IPS-18a (cell line): ENCODE results near the gene DHCR24.

Experiments
- H3K27ac ChIP-seq: one replicate; pipeline ENCODE4 v1.5.1; 2013; ENCODE audit warnings: low read length
- H3K27me3 ChIP-seq: one replicate; pipeline ENCODE4 v1.6.1; 2013; ENCODE audit warnings: mild to moderate bottlenecking, low read length; ENCODE audit not compliant: control insufficient read depth, insufficient read depth
- H3K36me3 ChIP-seq: one replicate; pipeline ENCODE4 v1.6.1; 2013; ENCODE audit warnings: low read depth, low read length; ENCODE audit not compliant: control insufficient read depth
- H3K4me1 ChIP-seq: one replicate; pipeline ENCODE4 v1.6.1; 2013; ENCODE audit warnings: low read depth, low read length; ENCODE audit not compliant: control insufficient read depth
- H3K4me3 ChIP-seq: one replicate; pipeline ENCODE4 v1.5.1; 2013; ENCODE audit warnings: low read length
- H3K9ac ChIP-seq: one replicate; pipeline ENCODE4 v1.6.1; 2013; ENCODE audit warnings: mild to moderate bottlenecking, low read length, moderate library complexity
- H3K9me3 ChIP-seq: one replicate; pipeline ENCODE4 v1.6.1; 2013; ENCODE audit warnings: low read depth, low read length; ENCODE audit not compliant: control insufficient read depth

DHCR24 gene

DNA sequence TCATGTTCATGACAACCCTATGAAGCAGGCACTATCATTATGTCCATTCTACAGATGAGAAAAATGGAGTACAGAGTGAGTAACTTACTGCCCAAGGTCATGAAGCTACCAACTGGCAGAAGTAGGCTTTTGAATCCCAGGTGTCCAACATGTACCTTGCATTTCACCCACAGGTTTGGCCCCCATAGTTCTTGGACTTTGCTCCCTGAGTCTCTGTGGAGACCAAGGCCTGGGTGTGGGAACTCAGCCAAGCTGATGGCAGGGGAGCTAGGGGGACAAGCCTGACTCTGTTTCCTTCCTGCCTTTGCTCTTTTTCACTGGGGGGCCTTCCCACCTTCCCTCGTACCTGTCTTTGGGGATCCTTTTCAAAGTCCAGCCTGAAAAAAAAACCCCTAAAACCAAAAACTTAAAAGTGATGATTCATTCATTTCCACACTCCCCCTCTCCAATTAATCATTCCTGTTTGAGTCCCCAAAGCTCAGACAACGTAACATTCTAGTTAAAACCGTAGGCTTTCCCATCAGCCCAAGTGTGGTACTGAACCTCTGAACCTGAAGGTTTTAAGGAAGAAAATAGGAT lies 77.4 kb downstream of the DHCR24 start:
- Histone ChIP-seq H3K9me3 (no peaks in the 10 kb centered on the region), H3K27me3 (no peaks in the 10 kb centered on the region), H3K9ac (no peak overlapping the region)

GRCh38 chr1:54808443-54809207 lies 78.4 kb downstream of the DHCR24 start:
- Histone ChIP-seq H3K36me3 (no peaks in the 10 kb centered on the region), H3K27me3 (no peaks in the 10 kb centered on the region), H3K9me3 (no peaks in the 10 kb centered on the region), H3K9ac (no peak overlapping the region), H3K27ac (no peak overlapping the region), H3K4me1 (peaks cover 17% of the 10 kb centered on the region), H3K4me3 (no peak overlapping the region)

More for the DNA sequence above, 77.4 kb downstream of the DHCR24 start:
- Histone ChIP-seq H3K36me3 (no peaks in the 10 kb centered on the region), H3K4me1 (peaks cover 26% of the 10 kb centered on the region), H3K27ac (no peak overlapping the region), H3K4me3 (no peak overlapping the region)

- Histone ChIP-seq H3K9me3 (no peaks in the 10 kb centered on the region), H3K27ac (no peak overlapping the region), H3K4me1 (peaks cover 9% of the 10 kb centered on the region), H3K9ac (no peak overlapping the region), H3K27me3 (no peaks in the 10 kb centered on the region), H3K36me3 (no peaks in the 10 kb centered on the region), H3K4me3 (no peak overlapping the region)
These were observed 79.2 kb downstream of the DHCR24 start for GRCh38 chr1:54807756-54808155.

GRCh38 chr1:54806931-54807611 lies 79.9 kb downstream of the DHCR24 start:
- H3K9me3 ChIP-seq, result no peaks in the 10 kb centered on the region
- no peaks in the 10 kb centered on the region for H3K27me3 ChIP-seq
- peaks cover 3% of the 10 kb centered on the region for H3K4me1 ChIP-seq
- no peak overlapping the region for H3K4me3 ChIP-seq
- no peaks in the 10 kb centered on the region for H3K36me3 ChIP-seq
- H3K9ac ChIP-seq, result no peak overlapping the region
- H3K27ac ChIP-seq, result no peak overlapping the region

- Histone ChIP-seq H3K36me3 (no peaks in the 10 kb centered on the region), H3K9me3 (no peaks in the 10 kb centered on the region), H3K9ac (no peak overlapping the region), H3K27me3 (no peaks in the 10 kb centered on the region), H3K4me1 (peaks cover 3% of the 10 kb centered on the region), H3K27ac (no peak overlapping the region), H3K4me3 (no peak overlapping the region)
These were observed 81.0 kb downstream of the DHCR24 start for GRCh38 chr1:54805981-54806381.

DNA sequence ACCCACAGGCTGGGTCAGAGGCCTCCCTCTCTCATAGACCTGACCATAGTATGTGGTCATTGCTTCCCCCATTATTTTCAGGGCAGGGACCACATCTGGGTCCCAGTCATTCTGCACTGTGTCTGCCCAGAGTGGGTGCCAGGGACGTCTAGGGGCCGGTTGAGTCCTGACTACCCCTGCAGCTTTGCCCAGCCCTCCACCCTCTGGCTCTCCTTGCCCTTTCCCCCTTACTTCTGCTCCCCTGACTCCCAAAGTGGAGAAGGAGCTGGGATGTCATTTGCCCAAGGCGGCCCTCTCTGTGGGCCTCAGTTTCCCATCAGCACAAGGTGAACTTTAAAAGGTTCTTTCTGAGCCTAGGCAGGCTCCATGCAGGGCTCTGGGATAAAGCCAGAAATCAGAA lies 81.5 kb downstream of the DHCR24 start:
- no peaks in the 10 kb centered on the region for H3K27me3 ChIP-seq
- no peak overlapping the region for H3K4me3 ChIP-seq
- no peak overlapping the region for H3K9ac ChIP-seq
- peaks cover 3% of the 10 kb centered on the region for H3K4me1 ChIP-seq
- H3K36me3 ChIP-seq, result no peaks in the 10 kb centered on the region
- no peak overlapping the region for H3K27ac ChIP-seq
- no peaks in the 10 kb centered on the region for H3K9me3 ChIP-seq

DNA sequence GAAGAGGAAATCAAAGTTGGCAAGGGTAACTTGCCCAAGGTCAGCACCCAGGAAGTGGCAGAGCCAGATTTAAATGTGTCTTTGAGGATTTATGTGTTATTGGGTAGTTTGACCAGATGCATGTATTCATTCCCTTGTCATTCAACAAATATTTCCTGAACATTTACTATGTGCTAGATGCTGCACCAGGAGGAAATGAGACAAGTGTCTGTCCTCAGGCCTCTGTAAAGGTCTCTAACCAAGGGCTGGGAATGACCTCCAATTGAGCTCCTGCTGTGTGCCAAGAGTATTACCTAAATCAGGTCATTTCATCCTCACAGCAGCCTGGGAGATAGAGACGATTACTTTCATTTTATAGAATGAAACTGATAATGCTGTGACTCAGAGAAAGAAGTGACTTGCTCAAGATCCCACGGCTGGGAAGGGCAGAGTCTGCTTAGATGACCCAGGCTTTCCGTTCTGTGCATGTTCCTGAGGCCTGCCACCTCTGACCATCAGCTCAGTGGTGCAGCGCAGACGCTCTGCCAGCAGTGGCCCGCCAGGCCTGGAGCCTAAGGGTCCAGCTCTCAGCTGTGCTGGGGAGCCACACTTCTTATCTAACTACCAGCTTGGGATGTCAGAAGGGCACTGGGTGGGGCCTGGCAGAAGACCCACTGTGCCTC lies 82.4 kb downstream of the DHCR24 start:
- Histone ChIP-seq H3K4me3 (no peak overlapping the region), H3K36me3 (no peaks in the 10 kb centered on the region), H3K4me1 (peaks cover 3% of the 10 kb centered on the region), H3K27me3 (no peaks in the 10 kb centered on the region), H3K9ac (no peak overlapping the region), H3K9me3 (no peaks in the 10 kb centered on the region), H3K27ac (no peak overlapping the region)

- H3K9me3 ChIP-seq, result no peaks in the 10 kb centered on the region
- H3K27me3 ChIP-seq, result no peaks in the 10 kb centered on the region
- no peak overlapping the region for H3K4me3 ChIP-seq
- H3K4me1 ChIP-seq, result peaks cover under 1% of the 10 kb centered on the region
- H3K27ac ChIP-seq, result no peak overlapping the region
- H3K9ac ChIP-seq, result no peak overlapping the region
- no peaks in the 10 kb centered on the region for H3K36me3 ChIP-seq
These were observed 83.1 kb downstream of the DHCR24 start for GRCh38 chr1:54803761-54804470.

DNA sequence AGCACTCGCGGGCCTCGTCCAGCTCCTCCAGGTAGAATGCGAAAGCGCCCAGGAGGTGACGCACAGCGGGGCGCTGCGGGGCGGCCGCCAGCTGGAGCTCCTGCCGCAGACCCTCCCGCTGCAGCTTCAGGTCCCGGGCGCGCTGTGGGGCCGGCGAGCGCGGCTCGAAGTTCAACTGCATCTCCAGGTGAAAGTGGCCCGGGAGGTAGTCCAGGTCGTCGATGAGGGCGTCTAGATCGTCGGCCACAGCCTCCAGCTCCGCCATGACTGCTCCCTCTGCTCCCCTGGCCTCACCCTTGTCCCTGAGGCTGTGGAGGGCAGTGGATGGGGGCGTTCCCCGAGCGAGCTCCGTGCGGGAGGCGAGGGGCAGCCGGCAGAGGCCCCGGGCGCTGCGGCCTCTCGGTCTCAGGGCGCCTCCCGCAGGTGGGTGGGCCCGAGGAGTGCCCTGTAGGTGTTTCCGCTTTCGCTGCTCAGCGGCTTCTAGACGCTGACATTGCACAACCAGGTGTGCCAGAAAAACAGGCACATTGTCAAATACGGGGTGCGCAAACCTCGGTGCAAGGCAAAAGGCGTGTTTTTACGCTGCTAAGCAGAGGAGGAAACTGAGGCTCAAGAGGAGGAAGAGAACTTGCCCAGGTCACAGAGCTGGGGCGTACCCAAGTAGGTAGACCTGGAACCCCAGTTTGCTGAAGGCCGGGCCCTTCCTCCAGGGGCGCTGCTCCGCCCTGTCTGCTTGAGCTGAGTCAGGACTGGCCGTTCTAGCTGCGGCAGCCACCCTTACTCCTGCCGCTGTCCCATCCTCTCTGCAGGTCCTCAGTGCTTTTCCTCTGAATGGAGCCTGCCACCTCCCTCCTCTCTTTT lies 85.9 kb downstream of the DHCR24 start, which contains the start of gene TTC22:
Gene TTC22, minus strand, starts transcription at position 425 of the 861 bp plus-strand sequence. Its CDS starts 160 bp downstream, at position 265.
- no peaks in the 10 kb centered on the region for H3K9me3 ChIP-seq
- no peaks in the 10 kb centered on the region for H3K36me3 ChIP-seq
- no peak within 1 kb of the TSS for H3K4me3 ChIP-seq
- H3K9ac ChIP-seq, result no peak within 1 kb of the TSS
- no peaks in the 10 kb centered on the region for H3K27me3 ChIP-seq
- no peak within 1 kb of the TSS for H3K27ac ChIP-seq
- no peaks in the 10 kb centered on the region for H3K4me1 ChIP-seq

- Histone ChIP-seq H3K4me1 (peaks cover 3% of the 10 kb centered on the region), H3K27ac (no peak overlapping the region), H3K36me3 (no peaks in the 10 kb centered on the region), H3K9me3 (no peaks in the 10 kb centered on the region), H3K27me3 (no peaks in the 10 kb centered on the region), H3K9ac (no peak overlapping the region), H3K4me3 (no peak overlapping the region)
These were observed 86.7 kb downstream of the DHCR24 start for GRCh38 chr1:54800041-54800898.
